Measurements from ENCODE around the gene WDR1. TPM values are rescaled to one million over a fixed set of nuclear protein-coding genes. Genes with fewer than 3 reads are reported as not detected.
A peak's percentile ranks its signal among the peaks of the same experiment; 100 is the strongest.

WDR1 gene
- total and polyA plus RNA-seq, 4 donors = 85.8 to 148 (median 135) TPM

- Histone ChIP-seq H3K4me1 (ENCODE audit: control insufficient read depth, insufficient read depth, low read length) (no peaks in the 10 kb centered on the region), H3K4me3 (ENCODE audit: low read depth, low read length) (no peak overlapping the region), H3K27me3 (ENCODE audit: control insufficient read depth, insufficient read depth, low read length) (no peaks in the 10 kb centered on the region), H3K9me3 (ENCODE audit: control insufficient read depth, insufficient read depth, low read length) (no peaks in the 10 kb centered on the region), H3K36me3 (ENCODE audit: control insufficient read depth, insufficient read depth, low read length) (no peaks in the 10 kb centered on the region), H3K27ac (ENCODE audit: low read depth, low read length) (no peak overlapping the region)
- DNase-seq (ENCODE audit: low read depth in 4 of 6, low spot score in 6 of 6) = no peak
- no CpG with 5 or more reads among the region's 5 CpGs for WGBS (ENCODE audit: insufficient coverage)
Measured at GRCh38 chr4:10050721-10051120, 65.9 kb downstream of the WDR1 start.

- Histone ChIP-seq H3K27ac (ENCODE audit: low read depth, low read length) (no peak overlapping the region), H3K36me3 (ENCODE audit: control insufficient read depth, insufficient read depth, low read length) (no peaks in the 10 kb centered on the region)
- no peak for DNase-seq (ENCODE audit: low read depth in 4 of 6, low spot score in 6 of 6)
Measured at GRCh38 chr4:10050261-10050661, 66.3 kb downstream of the WDR1 start.

GRCh38 chr4:10048941-10049697 is 67.5 kb downstream of the WDR1 start:
- no peaks in the 10 kb centered on the region for H3K36me3 ChIP-seq (ENCODE audit: control insufficient read depth, insufficient read depth, low read length)
- no peaks in the 10 kb centered on the region for H3K4me1 ChIP-seq (ENCODE audit: control insufficient read depth, insufficient read depth, low read length)
- DNase-seq (ENCODE audit: low read depth in 4 of 6, low spot score in 6 of 6) = no peak
- no peak overlapping the region for H3K4me3 ChIP-seq (ENCODE audit: low read depth, low read length)
- H3K27me3 ChIP-seq (ENCODE audit: control insufficient read depth, insufficient read depth, low read length) = no peaks in the 10 kb centered on the region
- no peak overlapping the region for H3K27ac ChIP-seq (ENCODE audit: low read depth, low read length)
- H3K9me3 ChIP-seq (ENCODE audit: control insufficient read depth, insufficient read depth, low read length) = no peaks in the 10 kb centered on the region
- 15% methylated on average over 2 of the region's 4 CpGs for WGBS (ENCODE audit: insufficient coverage)

More at GRCh38 chr4:10050261-10050661, 66.3 kb downstream of the WDR1 start:
- H3K4me3 ChIP-seq (ENCODE audit: low read depth, low read length) = no peak overlapping the region
- H3K9me3 ChIP-seq (ENCODE audit: control insufficient read depth, insufficient read depth, low read length) = no peaks in the 10 kb centered on the region
- no peaks in the 10 kb centered on the region for H3K4me1 ChIP-seq (ENCODE audit: control insufficient read depth, insufficient read depth, low read length)
- 67% methylated on average over 1 of the region's 3 CpGs for WGBS (ENCODE audit: insufficient coverage)
- H3K27me3 ChIP-seq (ENCODE audit: control insufficient read depth, insufficient read depth, low read length) = no peaks in the 10 kb centered on the region

GRCh38 chr4:10047967-10048366 is 68.6 kb downstream of the WDR1 start:
- DNase-seq (ENCODE audit: low read depth in 4 of 6, low spot score in 6 of 6) = no peak
- WGBS (ENCODE audit: insufficient coverage) = 100% methylated on average over 2 of the region's 5 CpGs
- Histone ChIP-seq H3K4me3 (ENCODE audit: low read depth, low read length) (no peak overlapping the region), H3K36me3 (ENCODE audit: control insufficient read depth, insufficient read depth, low read length) (no peaks in the 10 kb centered on the region), H3K27ac (ENCODE audit: low read depth, low read length) (no peak overlapping the region), H3K27me3 (ENCODE audit: control insufficient read depth, insufficient read depth, low read length) (no peaks in the 10 kb centered on the region), H3K4me1 (ENCODE audit: control insufficient read depth, insufficient read depth, low read length) (no peaks in the 10 kb centered on the region), H3K9me3 (ENCODE audit: control insufficient read depth, insufficient read depth, low read length) (no peaks in the 10 kb centered on the region)

- Histone ChIP-seq H3K4me1 (ENCODE audit: control insufficient read depth, insufficient read depth, low read length) (no peaks in the 10 kb centered on the region), H3K9me3 (ENCODE audit: control insufficient read depth, insufficient read depth, low read length) (no peaks in the 10 kb centered on the region), H3K27me3 (ENCODE audit: control insufficient read depth, insufficient read depth, low read length) (no peaks in the 10 kb centered on the region), H3K4me3 (ENCODE audit: low read depth, low read length) (no peak overlapping the region), H3K27ac (ENCODE audit: low read depth, low read length) (no peak overlapping the region), H3K36me3 (ENCODE audit: control insufficient read depth, insufficient read depth, low read length) (no peaks in the 10 kb centered on the region)
- 90% methylated on average over 3 of the region's 3 CpGs for WGBS (ENCODE audit: insufficient coverage)
- no peak for DNase-seq (ENCODE audit: low read depth in 4 of 6, low spot score in 6 of 6)
Measured at GRCh38 chr4:10046471-10046870, 70.1 kb downstream of the WDR1 start.

- no peak for DNase-seq (ENCODE audit: low read depth in 4 of 6, low spot score in 6 of 6)
- WGBS (ENCODE audit: insufficient coverage) = 100% methylated on average over 1 of the region's 1 CpG
- Histone ChIP-seq H3K4me1 (ENCODE audit: control insufficient read depth, insufficient read depth, low read length) (no peaks in the 10 kb centered on the region), H3K27ac (ENCODE audit: low read depth, low read length) (no peak overlapping the region), H3K4me3 (ENCODE audit: low read depth, low read length) (no peak overlapping the region), H3K9me3 (ENCODE audit: control insufficient read depth, insufficient read depth, low read length) (no peaks in the 10 kb centered on the region), H3K27me3 (ENCODE audit: control insufficient read depth, insufficient read depth, low read length) (no peaks in the 10 kb centered on the region), H3K36me3 (ENCODE audit: control insufficient read depth, insufficient read depth, low read length) (no peaks in the 10 kb centered on the region)
Measured at GRCh38 chr4:10045481-10045880, 71.1 kb downstream of the WDR1 start.

- Histone ChIP-seq H3K27ac (ENCODE audit: low read depth, low read length) (no peak overlapping the region), H3K4me3 (ENCODE audit: low read depth, low read length) (no peak overlapping the region), H3K36me3 (ENCODE audit: control insufficient read depth, insufficient read depth, low read length) (no peaks in the 10 kb centered on the region), H3K9me3 (ENCODE audit: control insufficient read depth, insufficient read depth, low read length) (no peaks in the 10 kb centered on the region), H3K27me3 (ENCODE audit: control insufficient read depth, insufficient read depth, low read length) (no peaks in the 10 kb centered on the region), H3K4me1 (ENCODE audit: control insufficient read depth, insufficient read depth, low read length) (peaks cover 3% of the 10 kb centered on the region)
- no peak for DNase-seq (ENCODE audit: low read depth in 4 of 6, low spot score in 6 of 6)
- 62% methylated on average over 3 of the region's 6 CpGs for WGBS (ENCODE audit: insufficient coverage)
Measured at GRCh38 chr4:10041036-10041435, 75.6 kb downstream of the WDR1 start.

- H3K27ac ChIP-seq (ENCODE audit: low read depth, low read length) = no peak overlapping the region
- no peak for DNase-seq (ENCODE audit: low read depth in 4 of 6, low spot score in 6 of 6)
- H3K4me1 ChIP-seq (ENCODE audit: control insufficient read depth, insufficient read depth, low read length) = peaks cover 3% of the 10 kb centered on the region
- no peaks in the 10 kb centered on the region for H3K27me3 ChIP-seq (ENCODE audit: control insufficient read depth, insufficient read depth, low read length)
- 98% methylated on average over 4 of the region's 10 CpGs for WGBS (ENCODE audit: insufficient coverage)
- no peak overlapping the region for H3K4me3 ChIP-seq (ENCODE audit: low read depth, low read length)
- H3K36me3 ChIP-seq (ENCODE audit: control insufficient read depth, insufficient read depth, low read length) = no peaks in the 10 kb centered on the region
- H3K9me3 ChIP-seq (ENCODE audit: control insufficient read depth, insufficient read depth, low read length) = no peaks in the 10 kb centered on the region
Measured at GRCh38 chr4:10040049-10040892, 76.3 kb downstream of the WDR1 start.

GRCh38 chr4:10036807-10037342 is 79.7 kb downstream of the WDR1 start:
- peaks cover 11% of the 10 kb centered on the region for H3K4me1 ChIP-seq (ENCODE audit: control insufficient read depth, insufficient read depth, low read length)
- no peaks in the 10 kb centered on the region for H3K27me3 ChIP-seq (ENCODE audit: control insufficient read depth, insufficient read depth, low read length)
- no peaks in the 10 kb centered on the region for H3K36me3 ChIP-seq (ENCODE audit: control insufficient read depth, insufficient read depth, low read length)
- WGBS (ENCODE audit: insufficient coverage) = 91% methylated on average over 7 of the region's 10 CpGs
- H3K27ac ChIP-seq (ENCODE audit: low read depth, low read length) = no peak overlapping the region
- H3K4me3 ChIP-seq (ENCODE audit: low read depth, low read length) = no peak overlapping the region
- peak in 1 of 6 donors; percentile 78 for DNase-seq (ENCODE audit: low read depth in 4 of 6, low spot score in 6 of 6)
- no peaks in the 10 kb centered on the region for H3K9me3 ChIP-seq (ENCODE audit: control insufficient read depth, insufficient read depth, low read length)
